RPMI7951 (cell line): ENCODE data around the gene SAFB. TPM values are rescaled to one million over a fixed set of nuclear protein-coding genes. Genes with fewer than 3 reads are reported as not detected.
A peak's percentile ranks its signal among the peaks of the same experiment; 100 is the strongest.

Experiments used
- DNase-seq: peaks from one replicate; pipeline ENCODE4 v3.0.0-alpha.2; 2012; ENCODE audit warnings: low read depth
- total RNA-seq: library from RNA; depleted of rRNA; stranded (reverse); fragments of >200 nt; shearing (Covaris generic); gene quantifications from 2 replicates; pipeline ENCODE4 v1.2.3, GENCODE V29; 2014

Gene SAFB
- total RNA-seq, 1 experiment from 2014 or later = 19.5 TPM

DNA sequence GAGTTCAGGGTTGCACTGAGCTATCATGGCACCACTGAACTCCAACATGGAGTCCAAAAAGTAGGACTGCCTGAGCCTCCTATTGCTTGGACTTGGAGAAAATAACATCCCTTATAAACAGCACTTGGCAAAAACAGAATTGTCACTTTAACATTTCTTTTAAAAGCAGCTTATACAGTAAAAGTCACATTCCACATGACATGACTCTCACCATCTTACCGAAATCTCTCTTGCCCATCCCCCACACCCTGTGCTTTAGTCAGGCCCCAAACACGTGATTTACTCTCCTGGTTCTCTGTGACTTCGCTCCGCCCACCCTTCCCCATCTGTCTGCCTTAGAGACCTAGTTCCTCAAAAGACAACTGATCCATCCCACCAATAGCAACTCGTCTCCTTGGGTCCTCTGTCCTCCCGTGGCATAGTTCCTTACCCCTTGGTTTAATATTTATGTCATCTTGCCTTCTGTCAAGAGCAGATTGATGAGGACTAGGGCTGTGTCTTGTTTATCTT, 4.6 kb downstream of the SAFB start:
- peak; percentile 22 for DNase-seq

DNA sequence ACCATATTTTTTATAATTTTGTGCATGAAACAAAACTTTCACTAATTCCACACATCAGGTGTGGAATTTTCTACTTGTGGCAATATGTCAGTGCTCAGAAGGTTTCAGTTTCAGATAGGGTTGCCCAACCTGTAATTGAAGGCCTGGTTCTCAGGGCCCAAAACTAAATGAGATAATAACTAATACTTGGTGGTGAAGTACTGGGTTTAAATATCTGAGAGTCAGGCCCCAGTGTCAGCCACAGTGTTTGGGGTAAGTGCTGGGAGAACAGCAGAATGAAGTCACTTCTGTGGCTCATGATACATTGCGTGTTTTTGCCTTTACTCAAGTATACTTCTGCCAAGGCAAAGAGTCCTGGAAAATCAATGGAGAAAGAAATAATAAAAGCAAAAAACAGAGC, 5.6 kb downstream of the SAFB start:
- no peak for DNase-seq

DNA sequence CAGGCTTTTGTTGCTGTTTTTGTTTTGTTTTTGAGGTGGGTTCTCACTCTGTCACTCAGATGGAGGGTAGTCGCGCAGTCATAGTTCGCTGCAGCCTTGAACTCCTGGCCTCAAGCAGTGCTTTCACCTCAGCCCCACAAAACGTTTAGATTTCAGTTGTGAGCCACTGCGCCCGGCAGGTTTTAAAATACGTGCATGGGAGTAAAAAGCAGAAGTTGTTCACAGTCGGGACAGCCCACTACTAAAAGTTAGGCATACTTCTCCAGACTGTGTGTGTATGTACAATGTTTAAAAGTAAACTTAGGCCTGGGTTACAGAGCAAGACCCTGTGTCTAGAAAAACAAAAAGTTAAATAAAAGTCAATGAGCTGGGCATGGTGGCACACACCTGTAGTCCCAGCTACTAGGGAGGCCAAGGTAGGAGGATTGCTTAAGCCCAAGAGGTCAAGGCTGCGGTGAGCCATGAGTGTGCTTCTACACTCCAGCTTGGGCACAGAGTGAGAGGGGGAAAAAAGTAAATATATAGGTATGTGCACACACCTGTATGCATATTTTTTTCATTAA, 6.1 kb downstream of the SAFB start:
- no peak for DNase-seq

DNA sequence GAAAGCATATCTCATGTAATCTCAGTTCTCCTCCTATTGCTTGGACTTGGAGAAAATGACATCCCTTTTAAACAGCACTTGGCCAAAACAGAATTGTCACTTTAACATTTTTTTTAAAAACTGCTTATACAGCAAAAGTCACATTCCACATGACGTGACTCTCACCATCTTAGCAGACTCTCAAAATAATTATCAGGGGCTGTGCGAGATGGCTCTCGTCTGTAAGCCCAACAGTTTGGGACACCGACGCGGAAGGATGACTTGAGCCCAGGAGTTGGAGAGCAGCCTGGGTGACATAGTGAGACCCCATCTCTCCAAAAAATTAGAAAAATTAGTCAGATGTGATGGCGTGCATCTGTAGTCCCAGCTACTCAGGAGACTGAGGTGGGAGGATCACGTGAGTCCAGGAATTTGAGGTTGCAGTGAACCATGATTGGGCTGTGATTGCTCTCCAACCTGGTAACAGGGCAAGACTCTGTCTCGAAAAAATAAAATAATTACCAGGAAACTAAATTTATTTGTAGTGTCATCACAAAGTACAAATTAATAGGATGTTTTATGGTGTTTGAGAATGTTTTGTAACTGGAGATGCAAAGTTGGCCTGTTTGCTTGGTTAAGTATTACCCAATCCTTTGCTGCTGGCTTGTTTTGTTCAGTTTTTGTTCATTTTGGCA, 8.8 kb downstream of the SAFB start:
- no peak for DNase-seq

DNA sequence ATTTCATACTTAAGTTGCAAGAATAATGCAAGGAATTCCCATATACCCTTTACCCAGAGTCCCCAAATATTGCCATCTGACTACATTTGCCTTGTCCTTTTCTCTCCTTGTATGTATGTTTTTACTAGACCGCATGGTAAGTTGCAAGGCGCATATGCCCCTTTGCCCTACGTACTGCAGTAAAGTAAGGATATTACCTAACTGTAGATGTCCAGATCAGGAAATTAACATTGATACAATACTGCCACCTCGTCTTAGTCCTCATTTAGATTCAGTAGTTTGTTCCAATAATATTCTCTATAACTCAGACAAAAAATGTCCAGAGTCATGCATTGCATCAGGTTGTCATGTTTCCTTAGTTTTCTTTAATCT, 9.3 kb downstream of the SAFB start:
- DNase-seq = no peak

DNA sequence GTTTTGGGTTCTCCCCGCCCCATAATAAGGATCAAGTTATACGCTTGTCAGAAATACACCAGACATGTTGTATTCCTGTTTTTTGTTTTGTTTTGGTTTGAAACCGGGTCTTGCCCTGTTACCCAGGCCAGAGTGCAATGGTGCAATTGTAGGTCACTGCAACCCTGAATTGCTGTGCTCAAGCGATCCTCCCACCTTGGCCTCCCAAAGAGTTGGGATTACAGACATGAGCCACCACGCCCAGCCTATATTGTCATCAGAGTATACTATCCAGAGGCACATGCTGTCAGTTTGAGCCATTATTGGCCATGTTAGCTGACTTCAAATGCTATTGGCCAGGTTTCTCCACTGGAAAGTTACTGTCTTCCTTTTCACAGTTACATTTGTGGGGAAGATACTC, 9.8 kb downstream of the SAFB start:
- no peak for DNase-seq

DNA sequence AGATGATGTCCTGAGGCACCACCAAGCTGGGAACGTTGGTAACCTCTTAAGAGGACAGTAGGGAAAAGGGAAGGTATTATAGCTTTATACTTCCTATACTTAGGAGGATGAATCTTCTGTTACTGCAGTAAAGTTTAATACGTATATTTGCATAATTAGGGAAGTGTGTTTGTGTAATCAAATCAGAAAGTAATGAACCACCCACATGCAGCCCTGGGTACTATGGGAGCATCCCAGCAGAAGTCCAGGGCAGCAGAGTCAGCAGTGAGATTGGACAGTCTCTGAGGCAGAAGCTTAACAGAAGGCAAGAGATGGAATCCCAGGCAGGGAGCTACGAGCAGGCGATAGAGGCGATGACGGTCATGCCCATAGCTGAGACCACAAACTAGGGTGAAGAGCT, 12.5 kb downstream of the SAFB start:
- no peak for DNase-seq

DNA sequence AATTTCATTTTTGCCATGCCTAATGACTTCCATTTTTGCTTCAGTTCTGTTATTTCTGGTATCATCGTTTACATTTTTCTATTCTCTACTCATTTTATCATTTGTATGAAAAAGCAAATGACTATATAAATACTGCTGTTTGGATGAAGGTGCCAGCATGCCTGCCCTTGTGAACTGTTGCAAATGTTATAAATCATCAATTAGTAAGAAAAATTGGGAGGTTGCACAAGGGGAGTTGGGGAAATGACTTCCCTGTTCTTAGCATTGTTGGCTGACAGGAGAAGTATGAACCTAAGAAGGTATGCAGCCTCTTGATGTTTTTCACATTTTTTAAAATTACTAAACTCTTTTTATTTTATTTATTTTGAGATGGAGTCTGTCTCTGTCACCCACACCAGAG, 15.1 kb downstream of the SAFB start:
- no peak for DNase-seq

DNA sequence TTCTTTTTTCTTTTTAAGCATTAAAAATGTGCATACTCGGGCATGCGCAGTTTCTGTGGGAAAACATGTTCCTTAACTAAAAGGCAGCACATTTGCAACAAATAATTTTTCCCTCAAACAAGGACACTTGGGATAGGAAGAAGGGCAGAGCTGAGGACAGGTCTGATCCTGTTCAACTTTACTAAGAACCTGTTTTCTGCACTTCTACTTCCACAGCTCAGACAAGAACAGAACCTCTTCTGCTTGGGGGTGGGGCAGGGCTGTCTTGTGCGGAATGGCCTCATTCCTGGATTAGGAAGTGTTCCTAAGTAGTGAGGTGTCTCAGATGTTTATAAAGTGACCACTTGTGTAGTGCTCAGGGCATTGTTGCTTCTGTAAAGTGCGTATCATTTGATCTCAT, 18.3 kb downstream of the SAFB start:
- no peak for DNase-seq

DNA sequence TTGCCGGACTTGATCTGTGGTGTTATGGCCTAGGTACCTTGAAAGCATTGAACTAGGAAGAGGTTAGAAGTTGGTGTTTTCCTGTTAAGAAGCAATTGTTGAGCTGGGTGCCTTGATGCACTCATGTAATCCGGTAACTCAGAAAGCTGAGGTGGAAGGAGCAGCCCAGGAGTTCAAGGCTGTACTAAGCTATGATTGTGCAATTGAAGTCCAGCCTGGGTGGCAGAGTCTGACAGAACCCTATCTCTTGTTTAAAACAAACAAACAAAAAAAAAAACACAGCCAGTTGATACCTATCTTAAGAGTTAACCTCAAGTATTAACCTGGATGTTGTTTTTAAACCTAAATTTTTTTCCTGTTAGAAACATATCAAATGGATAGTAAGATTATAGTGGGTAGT, 19.3 kb downstream of the SAFB start:
- DNase-seq = no peak

DNA sequence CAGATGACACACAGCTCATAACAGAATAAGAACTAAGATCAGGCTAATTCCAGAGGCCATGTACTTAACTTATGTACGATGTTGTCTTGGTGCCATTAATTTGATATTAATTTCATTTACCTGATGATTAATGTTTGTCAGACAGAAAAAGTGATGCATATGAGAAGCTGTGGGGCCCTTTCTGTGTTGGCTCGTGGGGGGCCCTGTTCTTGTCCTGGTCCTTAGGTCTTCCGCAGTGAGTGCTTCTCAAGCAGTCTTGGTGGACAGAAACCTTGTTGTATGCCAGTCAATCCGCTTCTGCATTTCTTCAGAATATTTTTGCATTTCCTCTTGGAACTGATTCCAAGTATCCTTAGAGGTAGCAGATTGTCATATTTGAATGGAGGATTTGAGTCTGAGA, 20.2 kb downstream of the SAFB start:
- no peak for DNase-seq

DNA sequence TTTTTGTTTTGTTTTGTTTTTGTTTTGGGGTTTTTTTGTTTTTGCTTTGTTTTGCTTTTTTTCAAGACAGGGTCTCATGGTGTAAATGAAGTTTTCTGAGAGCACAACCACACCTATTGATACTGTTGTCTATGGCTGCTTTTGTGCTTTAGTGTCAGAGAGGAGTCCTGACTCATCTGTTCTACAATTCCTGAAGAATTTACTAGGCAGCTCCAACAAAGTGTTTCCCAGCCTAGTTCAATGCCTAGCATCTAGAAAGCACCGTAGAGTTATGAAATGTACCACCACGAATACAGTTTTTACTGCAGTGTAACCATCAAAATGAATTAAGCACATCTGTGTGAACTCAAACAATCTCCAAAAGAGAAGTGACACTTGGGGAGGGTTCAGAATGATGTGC, 21.2 kb downstream of the SAFB start:
- DNase-seq = no peak

DNA sequence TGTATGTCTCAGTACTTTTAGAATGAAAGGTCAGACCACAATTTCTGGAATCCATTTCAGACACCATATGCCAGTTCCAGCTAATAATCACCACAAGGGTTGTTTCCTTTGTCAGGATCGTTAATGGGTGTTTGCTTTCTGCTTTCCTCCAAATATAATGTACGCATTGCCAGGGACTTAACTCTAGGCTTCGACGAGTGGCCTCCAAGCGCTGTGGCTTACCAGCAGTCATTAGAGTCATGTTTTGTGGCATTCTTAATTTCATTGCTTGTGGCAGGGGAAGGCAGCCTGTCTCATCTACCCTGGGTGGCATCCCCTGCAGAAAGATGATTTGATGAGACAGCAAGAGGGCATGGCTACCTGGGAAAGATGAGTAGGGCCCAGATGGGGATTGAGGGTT, 22.5 kb downstream of the SAFB start:
- no peak for DNase-seq

DNA sequence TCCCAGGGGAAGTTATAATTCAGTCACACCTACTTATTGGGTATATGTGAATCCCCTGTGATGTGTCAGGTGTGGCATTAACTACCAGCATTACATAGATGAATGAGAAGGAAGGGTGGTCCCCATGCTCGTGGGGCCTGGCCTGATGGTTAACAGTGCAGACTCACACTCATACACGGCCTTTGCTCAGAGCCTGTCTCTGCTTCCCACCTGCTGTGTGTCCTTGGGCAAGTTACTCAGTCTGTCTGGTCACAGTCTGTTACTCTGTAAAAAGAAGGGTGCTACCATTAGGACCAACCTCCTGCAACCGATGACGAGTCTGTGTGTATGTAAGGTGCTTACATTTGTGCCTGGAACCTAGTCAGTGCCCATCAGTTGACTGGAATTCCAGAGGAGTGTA, 23.8 kb downstream of the SAFB start:
- DNase-seq = no peak

DNA sequence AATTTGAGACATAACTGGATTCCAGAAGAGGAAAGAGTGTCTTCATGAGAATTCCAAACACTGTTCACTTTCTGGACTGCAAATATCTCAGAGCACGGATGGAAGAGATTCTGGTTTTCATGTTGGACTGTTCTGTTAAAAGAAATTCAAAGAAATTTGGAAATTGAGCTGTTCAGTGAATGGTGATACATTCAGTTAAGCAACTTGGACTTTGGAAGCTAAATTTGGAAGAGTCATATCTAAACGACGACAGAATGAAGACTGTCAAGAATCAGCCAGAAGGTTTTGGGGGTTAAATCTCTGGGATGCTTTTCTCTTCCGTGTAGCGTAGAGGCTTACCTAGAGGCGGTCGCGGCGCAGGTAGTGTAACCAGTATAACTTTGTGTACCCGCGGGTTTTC, 25.6 kb downstream of the SAFB start:
- no peak for DNase-seq

DNA sequence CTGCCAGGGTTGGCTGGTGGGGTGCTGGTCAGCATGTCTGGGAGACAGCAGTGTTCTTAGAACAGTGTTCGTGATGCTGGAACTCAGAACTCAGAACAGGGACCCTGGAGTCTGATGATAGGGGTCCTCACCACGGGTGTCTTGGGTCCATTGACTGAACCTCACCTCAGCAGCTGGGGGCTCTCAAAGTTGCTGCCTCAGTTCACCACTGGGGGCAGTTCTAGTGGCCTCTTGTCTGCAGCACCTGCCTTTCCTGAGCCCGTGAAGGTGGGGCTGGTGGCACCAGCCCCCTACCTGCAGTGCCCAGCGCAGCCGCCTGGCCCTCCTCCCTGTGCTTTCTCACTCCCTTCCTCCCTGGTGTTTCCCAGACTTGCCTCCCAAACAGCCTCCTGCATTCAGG, 28.5 kb downstream of the SAFB start:
- no peak for DNase-seq

DNA sequence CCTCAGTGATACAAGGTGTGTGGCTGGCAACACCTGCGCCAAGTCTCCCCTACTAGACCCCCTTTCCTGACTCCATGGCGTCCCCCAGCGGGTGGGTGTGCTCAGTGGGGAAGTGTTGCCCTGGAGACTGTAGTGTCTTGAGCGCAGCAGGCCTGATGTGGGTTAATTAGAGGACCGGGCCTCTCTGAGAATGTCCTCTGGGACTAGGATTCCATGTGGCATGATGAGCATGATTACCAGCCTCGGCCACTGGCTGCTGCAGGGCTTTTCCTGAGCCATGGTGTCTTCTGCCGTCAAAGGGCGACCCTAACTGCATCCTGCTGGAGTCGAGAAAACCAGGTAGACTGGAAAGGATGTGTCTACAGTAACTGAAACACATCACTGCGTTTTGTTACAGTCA, 29.4 kb downstream of the SAFB start:
- no peak for DNase-seq

DNA sequence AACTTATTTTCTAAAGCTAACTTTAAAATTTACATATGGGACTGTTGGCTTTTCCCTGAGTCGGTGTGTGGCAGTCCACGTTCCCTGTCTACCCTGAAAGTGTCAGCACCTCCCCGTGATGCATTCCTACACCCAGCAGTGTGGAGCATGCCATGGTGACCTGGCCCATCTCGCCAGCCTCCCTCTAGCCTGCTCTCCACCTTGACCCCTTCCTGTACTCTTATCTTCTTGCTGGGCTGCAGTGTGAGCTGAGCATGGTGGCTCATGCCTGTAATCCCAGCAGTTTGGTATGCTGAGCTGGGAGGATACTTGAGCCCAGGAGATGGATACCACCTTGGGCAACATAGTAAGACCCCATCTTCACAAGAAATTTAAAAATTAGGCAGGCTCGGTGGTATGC, 32.0 kb downstream of the SAFB start:
- DNase-seq = no peak

DNA sequence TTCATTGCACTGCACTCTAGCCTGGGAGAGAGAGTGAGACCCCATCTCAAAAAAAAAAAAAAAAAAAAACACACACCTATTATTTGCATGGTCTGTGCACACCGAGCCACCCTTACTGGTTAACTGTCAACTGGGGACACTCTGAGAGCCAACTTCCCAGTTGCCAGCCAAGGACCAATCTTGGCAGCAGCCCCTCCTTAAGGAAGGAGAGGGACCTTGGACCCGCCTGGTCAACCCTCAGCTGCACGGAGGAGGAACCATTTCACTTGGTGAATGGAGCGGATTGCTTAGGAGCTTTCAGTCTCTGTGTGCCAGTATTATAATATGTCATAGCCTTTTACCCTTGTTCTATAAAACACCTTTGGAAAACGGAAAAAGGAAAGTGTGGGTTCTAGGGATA, 32.5 kb downstream of the SAFB start:
- no peak for DNase-seq

DNA sequence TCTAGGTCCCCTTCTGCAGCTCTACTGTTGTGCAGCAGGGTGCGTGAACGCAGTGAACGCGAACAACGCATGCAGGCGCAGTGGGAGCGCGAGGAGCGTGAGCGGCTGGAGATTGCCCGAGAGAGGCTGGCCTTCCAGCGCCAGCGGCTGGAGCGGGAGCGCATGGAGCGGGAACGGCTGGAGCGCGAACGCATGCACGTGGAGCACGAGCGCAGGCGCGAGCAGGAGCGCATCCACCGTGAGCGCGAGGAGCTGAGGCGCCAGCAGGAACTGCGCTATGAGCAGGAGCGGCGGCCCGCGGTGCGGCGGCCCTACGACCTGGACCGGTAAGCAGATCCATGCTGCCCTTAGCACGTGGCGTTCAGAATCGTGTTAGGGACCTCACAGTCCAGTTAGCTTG, 38.6 kb downstream of the SAFB start:
- DNase-seq = no peak

DNA sequence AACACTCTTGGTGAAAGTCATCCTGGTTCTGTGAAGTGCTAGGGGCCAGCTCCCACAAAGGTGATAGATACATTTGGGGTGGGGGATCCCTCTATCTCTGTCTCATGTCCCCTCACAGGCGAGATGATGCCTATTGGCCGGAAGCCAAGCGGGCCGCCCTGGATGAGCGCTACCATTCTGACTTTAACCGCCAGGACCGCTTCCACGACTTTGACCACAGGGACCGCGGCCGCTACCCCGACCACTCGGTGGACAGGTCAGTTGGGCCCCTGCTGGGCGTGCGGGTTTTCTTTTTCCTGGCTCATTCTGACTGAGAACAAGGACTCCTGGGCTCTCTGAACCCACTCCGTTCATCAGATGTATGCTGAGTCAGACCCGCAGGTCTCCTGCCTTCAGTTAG, 41.0 kb downstream of the SAFB start:
- DNase-seq = no peak

DNA sequence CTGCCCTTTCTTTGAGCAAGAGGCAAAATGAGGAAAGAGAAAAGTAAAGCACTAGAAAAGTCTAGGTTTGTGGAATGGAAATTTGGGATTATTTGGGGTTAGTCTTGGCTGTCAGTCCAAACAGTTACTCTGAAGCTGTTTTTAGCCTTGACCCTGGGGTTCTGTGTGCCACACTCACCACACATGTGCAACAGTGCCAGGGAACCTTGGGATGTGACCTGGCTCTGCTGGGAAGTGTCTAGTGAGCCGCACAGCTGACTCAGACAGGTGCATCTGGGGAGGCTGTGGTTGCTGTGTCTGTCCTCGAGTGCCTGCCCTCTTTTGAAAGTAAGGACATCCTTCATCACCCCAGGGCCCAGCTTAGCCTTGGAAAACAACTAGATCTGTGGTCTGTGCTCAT, 41.6 kb downstream of the SAFB start:
- DNase-seq = no peak

DNA sequence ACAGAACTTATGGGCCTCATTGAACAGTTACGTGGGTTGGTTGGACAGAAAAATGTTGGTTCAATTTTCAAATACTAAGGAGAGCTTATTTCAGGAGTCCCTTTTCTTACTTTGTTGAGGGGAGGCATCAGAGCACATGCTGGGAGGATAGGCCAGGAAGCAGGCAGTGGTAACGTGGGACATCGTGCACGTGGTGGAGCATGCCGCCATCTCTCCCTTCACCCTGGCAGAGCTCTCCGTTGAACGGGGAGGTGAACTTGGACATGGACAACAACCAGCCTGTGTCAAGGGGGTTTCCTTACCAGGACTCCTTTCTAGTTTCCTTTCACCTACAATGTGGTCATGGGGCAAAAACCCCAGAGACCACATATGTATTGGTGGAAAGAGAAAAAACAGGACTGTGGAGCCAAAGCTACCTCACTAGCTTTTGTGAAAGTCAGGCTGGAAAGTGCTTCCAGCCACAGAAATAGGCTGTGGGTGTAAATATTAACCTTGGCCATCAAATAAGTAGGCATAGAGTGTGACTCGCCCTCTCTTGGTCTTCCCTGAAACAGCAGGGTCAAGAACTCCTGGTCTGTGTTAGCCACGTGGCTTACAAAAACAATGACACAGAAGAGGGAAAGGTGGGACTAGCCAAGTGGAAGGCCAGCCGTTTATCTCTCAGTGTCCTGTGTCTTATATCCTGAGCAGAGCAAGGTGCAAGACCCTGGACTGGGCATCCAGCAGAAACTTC, 43.1 kb downstream of the SAFB start:
- DNase-seq = peak; percentile 45
